ENCODE results near the gene CHSY3.
A peak's percentile ranks its signal among the peaks of the same experiment; 100 is the strongest.

Gene CHSY3

GRCh38 chr5:129904102-129904666, at the start of gene CHSY3:
Gene CHSY3 (plus strand): TSS chr5:129904465.
- TF ChIP-seq CTCF (IDR thresholded peaks at IDR 0.05; ENCODE audit: extremely low read depth, insufficient read depth, missing control alignments), result no peak
- DNase-seq (ENCODE audit: low spot score), result peak; percentile 47
- in situ Hi-C loops (cut with MboI; ENCODE audit: low pct_unique_long_range_greater_than_20kb, low sequenced_read_pairs, unreplicated experiment), result no loop called here

- in situ Hi-C loops (cut with MboI; ENCODE audit: low pct_unique_long_range_greater_than_20kb, low sequenced_read_pairs, unreplicated experiment), result no loop called here
- no peak for DNase-seq (ENCODE audit: low spot score)
- no peak for TF ChIP-seq CTCF (IDR thresholded peaks at IDR 0.05; ENCODE audit: extremely low read depth, insufficient read depth, missing control alignments)
These were observed 47.9 kb upstream of the CHSY3 start for GRCh38 chr5:129856325-129856724.

GRCh38 chr5:129857116-129857515, 47.1 kb upstream of the CHSY3 start:
- DNase-seq (ENCODE audit: low spot score), result no peak
- in situ Hi-C loops (cut with MboI; ENCODE audit: low pct_unique_long_range_greater_than_20kb, low sequenced_read_pairs, unreplicated experiment), result no loop called here
- TF ChIP-seq CTCF (IDR thresholded peaks at IDR 0.05; ENCODE audit: extremely low read depth, insufficient read depth, missing control alignments), result no peak

- TF ChIP-seq CTCF (IDR thresholded peaks at IDR 0.05; ENCODE audit: extremely low read depth, insufficient read depth, missing control alignments), result no peak
- no peak for DNase-seq (ENCODE audit: low spot score)
- in situ Hi-C loops (cut with MboI; ENCODE audit: low pct_unique_long_range_greater_than_20kb, low sequenced_read_pairs, unreplicated experiment), result no loop called here
These were observed 46.1 kb upstream of the CHSY3 start for GRCh38 chr5:129858131-129858675.

GRCh38 chr5:129884322-129884721, 19.9 kb upstream of the CHSY3 start:
- no peak for TF ChIP-seq CTCF (IDR thresholded peaks at IDR 0.05; ENCODE audit: extremely low read depth, insufficient read depth, missing control alignments)
- no peak for DNase-seq (ENCODE audit: low spot score)
- in situ Hi-C loops (cut with MboI; ENCODE audit: low pct_unique_long_range_greater_than_20kb, low sequenced_read_pairs, unreplicated experiment), result no loop called here

- no peak for DNase-seq (ENCODE audit: low spot score)
- in situ Hi-C loops (cut with MboI; ENCODE audit: low pct_unique_long_range_greater_than_20kb, low sequenced_read_pairs, unreplicated experiment), result no loop called here
- TF ChIP-seq CTCF (IDR thresholded peaks at IDR 0.05; ENCODE audit: extremely low read depth, insufficient read depth, missing control alignments), result no peak
These were observed 4.8 kb upstream of the CHSY3 start for GRCh38 chr5:129899454-129899853.

Data from GM13977 (cell line).